Measurements from ENCODE around the gene CEBPG. TPM values are rescaled to one million over a fixed set of nuclear protein-coding genes. Genes with fewer than 3 reads are reported as not detected.

CEBPG gene
- total RNA-seq, 2 experiments from 2014 or later: 30.6 to 30.9 TPM

DNA sequence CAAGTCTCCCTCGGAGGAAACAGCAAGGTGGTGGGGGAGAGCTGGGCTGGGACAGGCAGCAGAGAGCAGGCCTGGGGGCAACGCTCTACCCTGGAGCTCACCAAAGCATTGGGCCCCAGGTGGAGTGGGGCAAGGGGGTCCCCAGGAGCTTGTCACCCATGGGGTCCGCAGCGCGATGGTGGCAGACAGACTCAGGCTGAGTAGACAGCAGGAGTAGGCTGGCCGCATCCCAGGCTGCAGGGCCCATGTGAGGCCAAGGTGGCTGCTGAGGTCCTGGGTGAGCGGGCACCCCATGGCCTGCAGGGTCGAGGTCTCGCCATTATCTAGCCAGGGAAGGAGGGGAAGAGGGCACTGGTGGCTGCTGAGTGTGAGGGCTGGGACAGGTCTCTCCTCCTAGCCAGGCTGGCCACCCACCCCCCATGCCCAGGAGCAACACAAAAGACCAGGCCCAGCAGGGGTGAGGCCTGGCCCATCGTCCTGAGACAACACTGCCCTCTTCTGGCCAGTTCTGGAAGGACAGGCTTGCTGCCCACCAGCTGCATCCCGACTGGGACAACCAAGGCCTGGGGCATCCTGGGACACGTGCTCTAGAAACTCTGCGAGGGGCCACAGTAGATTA lies 33.1 kb downstream of the CEBPG start:
- Mint-ChIP-seq H3K36me3 (no peaks in the 10 kb centered on the region), H3K9me3 (no peaks in the 10 kb centered on the region), H3K27ac (no peak overlapping the region), H3K4me1 (ENCODE audit: low read depth) (peaks cover 4% of the 10 kb centered on the region), H3K4me3 (no peak overlapping the region), H3K27me3 (no peaks in the 10 kb centered on the region)
- ChIA-PET POLR2A (no interaction called here), CTCF (interaction anchor here (0.6 to 3.8 kb wide), 27 partner anchors 9 to 371 kb away, joined by 3 to 56 read pairs (median 4); partner anchors contain the start of genes CEBPA, PEPD and SLC7A10)
- intact Hi-C loops (cut with micrococcal nuclease): loop anchor here (1.0 to 5.0 kb wide), 2 partner anchors 171 to 264 kb away; no protein-coding TSS in a partner anchor
- DNase-seq: peak; percentile 84

DNA sequence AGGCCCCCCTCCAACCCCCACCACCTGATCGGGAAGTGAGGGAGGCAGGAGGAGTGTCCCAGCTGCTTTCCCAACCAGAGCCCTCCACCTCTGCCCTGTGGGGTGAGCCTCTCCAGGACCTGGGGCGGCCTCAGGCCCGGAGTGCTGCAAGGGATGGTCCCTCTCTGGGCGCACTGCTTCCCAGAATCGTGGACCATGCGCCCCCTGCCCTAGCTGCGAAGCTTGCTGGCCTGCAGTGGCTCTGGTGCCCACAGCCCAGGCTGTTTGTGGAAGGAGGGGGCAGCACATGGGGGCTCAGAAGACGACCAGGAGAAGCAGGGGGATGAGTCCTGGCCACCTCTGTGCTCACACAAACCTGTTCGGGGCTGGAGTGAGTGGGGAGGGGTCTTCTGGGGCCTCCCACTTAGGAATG lies 33.6 kb downstream of the CEBPG start:
- Mint-ChIP-seq H3K4me3 (no peak overlapping the region), H3K27me3 (no peaks in the 10 kb centered on the region), H3K27ac (no peak overlapping the region), H3K4me1 (ENCODE audit: low read depth) (peaks cover 4% of the 10 kb centered on the region), H3K9me3 (no peaks in the 10 kb centered on the region), H3K36me3 (no peaks in the 10 kb centered on the region)
- DNase-seq: no peak
- ChIA-PET POLR2A (no interaction called here), CTCF (interaction anchor here (0.6 to 3.8 kb wide), 21 partner anchors 9 to 371 kb away, joined by 3 to 56 read pairs (median 4); partner anchors contain the start of genes CEBPA and PEPD)
- intact Hi-C loops (cut with micrococcal nuclease): loop anchor here (5.0 kb wide), 1 partner anchor 265 kb away; no protein-coding TSS in a partner anchor

GRCh38 chr19:33407716-33408115 lies 34.2 kb downstream of the CEBPG start:
- Mint-ChIP-seq H3K27me3 (no peaks in the 10 kb centered on the region), H3K36me3 (no peaks in the 10 kb centered on the region), H3K4me3 (no peak overlapping the region), H3K4me1 (ENCODE audit: low read depth) (peaks cover 4% of the 10 kb centered on the region), H3K9me3 (no peaks in the 10 kb centered on the region), H3K27ac (no peak overlapping the region)
- no peak for DNase-seq
- CTCF ChIA-PET: interaction anchor here (0.6 to 3.5 kb wide), 6 partner anchors 9 to 181 kb away, joined by 3 to 23 read pairs (median 10); no protein-coding TSS in a partner anchor
- intact Hi-C loops (cut with micrococcal nuclease): loop anchor here (5.0 kb wide), 1 partner anchor 265 kb away; no protein-coding TSS in a partner anchor
- POLR2A ChIA-PET: no interaction called here

DNA sequence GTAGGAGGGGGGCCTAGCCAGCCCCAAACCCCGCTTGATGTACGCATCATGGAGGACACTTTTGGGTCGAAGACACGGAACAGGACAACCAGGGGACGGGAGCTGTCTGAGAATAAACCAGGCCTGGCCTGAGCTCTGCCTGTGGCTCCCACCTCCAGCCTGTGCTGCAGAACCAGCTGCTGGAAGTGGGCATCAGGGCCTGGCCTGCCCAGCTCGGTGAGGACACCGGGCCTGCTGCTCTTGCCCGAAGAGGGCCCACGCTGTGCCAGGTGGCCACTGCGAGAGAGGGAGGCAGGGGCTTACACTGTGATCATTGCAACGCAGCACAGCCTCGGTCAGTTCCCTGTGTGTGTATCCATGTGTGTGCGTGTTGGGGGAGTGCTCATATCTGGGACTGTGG lies 34.6 kb downstream of the CEBPG start:
- POLR2A ChIA-PET: no interaction called here
- H3K4me1 Mint-ChIP-seq (ENCODE audit: low read depth): peaks cover 4% of the 10 kb centered on the region
- no peak for DNase-seq
- no peak overlapping the region for H3K27ac Mint-ChIP-seq
- CTCF ChIA-PET: interaction anchor here (0.6 to 3.5 kb wide), 6 partner anchors 8 to 285 kb away, joined by 3 to 23 read pairs (median 4); no protein-coding TSS in a partner anchor
- H3K9me3 Mint-ChIP-seq: no peaks in the 10 kb centered on the region
- H3K4me3 Mint-ChIP-seq: no peak overlapping the region
- H3K27me3 Mint-ChIP-seq: no peaks in the 10 kb centered on the region
- no peaks in the 10 kb centered on the region for H3K36me3 Mint-ChIP-seq
- intact Hi-C loops (cut with micrococcal nuclease): loop anchor here (5.0 kb wide), 1 partner anchor 266 kb away; no protein-coding TSS in a partner anchor

- no peak overlapping the region for H3K27ac Mint-ChIP-seq
- no peaks in the 10 kb centered on the region for H3K36me3 Mint-ChIP-seq
- H3K9me3 Mint-ChIP-seq: no peaks in the 10 kb centered on the region
- no peak overlapping the region for H3K4me3 Mint-ChIP-seq
- ChIA-PET CTCF (interaction anchor here (0.6 to 3.5 kb wide), 7 partner anchors 8 to 285 kb away, joined by 3 to 23 read pairs (median 4); no protein-coding TSS in a partner anchor), POLR2A (no interaction called here)
- DNase-seq: no peak
- intact Hi-C loops (cut with micrococcal nuclease): loop anchor here (5.0 kb wide), 1 partner anchor 266 kb away; no protein-coding TSS in a partner anchor
- H3K27me3 Mint-ChIP-seq: no peaks in the 10 kb centered on the region
- H3K4me1 Mint-ChIP-seq (ENCODE audit: low read depth): peaks cover 4% of the 10 kb centered on the region
Observed at GRCh38 chr19:33408538-33409434, 35.3 kb downstream of the CEBPG start.

- Mint-ChIP-seq H3K4me1 (ENCODE audit: low read depth) (peaks cover 4% of the 10 kb centered on the region), H3K4me3 (no peak overlapping the region), H3K9me3 (no peaks in the 10 kb centered on the region), H3K27me3 (no peaks in the 10 kb centered on the region), H3K27ac (no peak overlapping the region), H3K36me3 (no peaks in the 10 kb centered on the region)
- no peak for DNase-seq
- ChIA-PET POLR2A (no interaction called here), CTCF (interaction anchor here (1.1 to 3.5 kb wide), 3 partner anchors 61 to 374 kb away, joined by 3 to 18 read pairs (median 3); no protein-coding TSS in a partner anchor)
- intact Hi-C loops (cut with micrococcal nuclease): loop anchor here (5.0 kb wide), 1 partner anchor 268 kb away; no protein-coding TSS in a partner anchor
Observed at GRCh38 chr19:33409906-33410685, 36.6 kb downstream of the CEBPG start.

- H3K27ac Mint-ChIP-seq: no peak overlapping the region
- no peaks in the 10 kb centered on the region for H3K27me3 Mint-ChIP-seq
- H3K4me1 Mint-ChIP-seq (ENCODE audit: low read depth): peaks cover 4% of the 10 kb centered on the region
- DNase-seq: no peak
- H3K4me3 Mint-ChIP-seq: no peak overlapping the region
- ChIA-PET POLR2A (no interaction called here), CTCF (interaction anchor here (1.1 to 3.5 kb wide), 3 partner anchors 62 to 373 kb away, joined by 3 to 18 read pairs (median 3); no protein-coding TSS in a partner anchor)
- H3K9me3 Mint-ChIP-seq: no peaks in the 10 kb centered on the region
- intact Hi-C loops (cut with micrococcal nuclease): no loop called here
- no peaks in the 10 kb centered on the region for H3K36me3 Mint-ChIP-seq
Observed at GRCh38 chr19:33410915-33411401, 37.4 kb downstream of the CEBPG start.

GRCh38 chr19:33411621-33412180 lies 38.2 kb downstream of the CEBPG start:
- Mint-ChIP-seq H3K4me1 (ENCODE audit: low read depth) (peaks cover 7% of the 10 kb centered on the region), H3K4me3 (no peak overlapping the region), H3K9me3 (no peaks in the 10 kb centered on the region), H3K36me3 (no peaks in the 10 kb centered on the region), H3K27me3 (no peaks in the 10 kb centered on the region), H3K27ac (no peak overlapping the region)
- intact Hi-C loops (cut with micrococcal nuclease): no loop called here
- POLR2A ChIA-PET: no interaction called here
- no peak for DNase-seq
- CTCF ChIA-PET: interaction anchor here (1.0 kb wide), 1 partner anchor 175 kb away, joined by 3 read pairs; no protein-coding TSS in a partner anchor

DNA sequence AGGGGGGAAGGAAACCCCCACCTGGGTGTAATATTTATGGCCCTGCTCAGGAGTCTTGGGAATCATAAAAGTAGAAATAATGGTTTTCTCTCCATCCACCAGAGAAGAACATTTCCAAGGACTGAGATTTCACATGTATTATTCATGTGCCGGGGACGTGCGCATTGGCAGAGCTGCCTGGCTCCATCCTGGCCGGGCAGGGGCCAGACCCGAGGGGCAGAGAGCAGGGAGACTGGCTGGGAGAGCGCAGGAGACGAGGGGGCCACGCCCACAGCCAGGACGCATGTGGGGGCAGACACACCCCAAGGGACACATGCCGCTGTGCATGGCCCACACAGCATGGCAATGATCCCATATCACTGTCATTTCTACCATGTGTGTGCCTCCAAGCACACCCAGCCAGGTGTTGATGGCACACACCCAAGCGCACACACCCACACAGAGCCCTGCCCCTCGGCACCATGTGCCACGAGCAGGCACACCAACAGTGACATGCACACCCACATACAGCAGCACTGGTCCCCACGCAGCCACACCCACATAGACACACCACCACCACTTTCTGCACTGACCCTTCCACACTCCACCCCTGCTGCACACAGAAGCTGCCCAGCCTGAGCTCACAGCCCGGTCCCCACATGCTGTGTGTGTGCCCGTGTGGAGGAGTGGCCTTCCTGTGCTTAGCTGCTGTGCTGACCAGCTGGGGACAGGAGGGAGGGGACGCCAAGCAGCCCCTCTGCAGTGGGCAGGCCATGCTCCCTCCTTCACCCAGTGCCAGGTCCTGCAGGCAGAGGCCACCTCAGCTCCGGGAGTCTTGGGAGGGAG lies 39.3 kb downstream of the CEBPG start:
- no peaks in the 10 kb centered on the region for H3K27me3 Mint-ChIP-seq
- H3K9me3 Mint-ChIP-seq: no peaks in the 10 kb centered on the region
- no peak overlapping the region for H3K27ac Mint-ChIP-seq
- POLR2A ChIA-PET: no interaction called here
- peaks cover 7% of the 10 kb centered on the region for H3K4me1 Mint-ChIP-seq (ENCODE audit: low read depth)
- CTCF ChIA-PET: interaction anchor here (1.0 to 4.0 kb wide), 3 partner anchors 176 to 365 kb away, joined by 3 to 34 read pairs (median 5); no protein-coding TSS in a partner anchor
- H3K4me3 Mint-ChIP-seq: no peak overlapping the region
- no peak for DNase-seq
- intact Hi-C loops (cut with micrococcal nuclease): no loop called here
- no peaks in the 10 kb centered on the region for H3K36me3 Mint-ChIP-seq

GRCh38 chr19:33413426-33413725 lies 39.9 kb downstream of the CEBPG start:
- Mint-ChIP-seq H3K27me3 (no peaks in the 10 kb centered on the region), H3K9me3 (no peaks in the 10 kb centered on the region), H3K36me3 (no peaks in the 10 kb centered on the region), H3K4me1 (ENCODE audit: low read depth) (peaks cover 7% of the 10 kb centered on the region), H3K27ac (no peak overlapping the region), H3K4me3 (no peak overlapping the region)
- intact Hi-C loops (cut with micrococcal nuclease): no loop called here
- no peak for DNase-seq
- ChIA-PET CTCF (interaction anchor here (1.8 to 4.0 kb wide), 3 partner anchors 179 to 365 kb away, joined by 5 to 34 read pairs (median 8); no protein-coding TSS in a partner anchor), POLR2A (no interaction called here)

All from activated CD4-positive, alpha-beta memory T cell treated with anti-CD3 and anti-CD28 coated beads for 36 hours (primary cell).